GM21576 (cell line): ENCODE results near the gene TMEM158.

ENCODE experiments used
- ATAC-seq: cut with Tn5 transposase; IDR thresholded peaks from one replicate; pipeline ENCODE4 v1.9.1; 2021; ENCODE audit warnings: mild to moderate bottlenecking, moderate library complexity; ENCODE audit not compliant: unreplicated experiment

Gene TMEM158

GRCh38 chr3:45178183-45179023 lies 47.7 kb downstream of the TMEM158 start:
- no peak for ATAC-seq

GRCh38 chr3:45176912-45177311 lies 49.2 kb downstream of the TMEM158 start:
- ATAC-seq = no peak
